Activated CD4-positive, alpha-beta T cell treated with anti-CD3 and anti-CD28 coated beads, Interleukin-2, amount 10 ng/mL, durations not matched to agents 24 days and 14 days (primary cell): ENCODE data around the gene MDH1. TPM values are rescaled to one million over a fixed set of nuclear protein-coding genes. Genes with fewer than 3 reads are reported as not detected.

Source experiments
- total RNA-seq: library from RNA; stranded (reverse); gene quantifications from 2 replicates; pipeline ENCODE4 v1.2.3, GENCODE V29; 2022

The MDH1 gene
- total RNA-seq, 1 donor from 2014 or later, result 195 TPM

Other genes starting within 250 kb of the MDH1 start
- 6.0 and 8.9 TPM in 2 replicates for gene WDPCP, start 486 bp upstream of the MDH1 start, total RNA-seq